ENCODE data around the gene CREB3L4.
"Not testable (repeated sequence)": the region's sequence is repeated elsewhere in the genome, so short reads cannot be mapped to it uniquely, and the experiment has no call there.

CREB3L4 gene

GRCh38 chr1:153960206-153960605 is 7.5 kb upstream of the CREB3L4 start:
- no peak for DNase-seq

GRCh38 chr1:153961421-153961820 is 6.3 kb upstream of the CREB3L4 start:
- no peak for DNase-seq

DNA sequence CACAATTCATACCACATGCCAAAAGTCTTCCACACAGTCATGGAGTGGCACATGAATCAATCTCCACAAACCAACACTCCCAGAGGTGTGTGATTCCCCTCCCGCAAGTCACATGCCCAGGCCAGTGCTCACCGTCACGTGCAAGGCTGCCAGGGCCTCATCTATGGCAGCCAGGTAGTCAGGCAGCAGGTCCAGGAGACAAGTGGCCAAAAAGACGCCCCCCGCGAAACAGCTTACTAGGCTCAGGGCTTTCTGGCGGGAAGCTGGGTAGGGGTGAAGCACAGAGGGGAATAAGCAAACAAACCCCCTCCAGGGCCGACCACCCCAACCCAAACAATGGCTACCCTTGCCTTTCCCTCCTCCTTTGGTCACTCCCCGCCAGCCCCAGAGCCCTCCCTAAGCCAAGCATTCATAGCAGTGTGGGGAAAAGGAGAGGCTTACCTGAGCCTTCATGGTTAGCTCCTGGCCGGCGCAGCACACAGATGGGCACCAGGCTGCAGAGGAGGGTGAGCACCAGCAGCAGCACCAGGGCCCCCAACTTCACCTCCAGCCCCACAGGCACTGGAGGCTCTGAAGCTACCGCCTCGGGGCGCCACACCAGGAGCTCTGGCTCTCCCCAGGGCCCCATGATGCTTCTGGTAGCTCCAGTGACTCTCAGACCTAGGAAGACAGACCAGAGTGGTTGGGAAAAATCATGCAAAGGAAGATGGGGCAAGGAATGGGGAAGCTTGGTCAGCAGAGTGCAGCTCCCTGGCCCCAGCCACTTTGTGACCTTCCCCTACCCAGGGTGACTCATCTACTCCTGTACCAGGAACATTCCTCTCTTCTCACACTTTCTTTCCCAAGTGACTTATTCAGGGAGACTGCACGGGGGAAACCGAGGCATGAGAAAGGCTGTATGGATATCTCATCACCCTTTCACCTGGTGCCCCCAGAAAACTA is 5.3 kb upstream of the CREB3L4 start:
- no peak for DNase-seq

- peak; percentile 99 for DNase-seq
Measured at GRCh38 chr1:153963030-153963849, 4.5 kb upstream of the CREB3L4 start, which contains the start of gene SLC39A1. SLC39A1 (minus strand) TSS chr1:153963537; CDS start chr1:153962715, 822 bp downstream.

DNA sequence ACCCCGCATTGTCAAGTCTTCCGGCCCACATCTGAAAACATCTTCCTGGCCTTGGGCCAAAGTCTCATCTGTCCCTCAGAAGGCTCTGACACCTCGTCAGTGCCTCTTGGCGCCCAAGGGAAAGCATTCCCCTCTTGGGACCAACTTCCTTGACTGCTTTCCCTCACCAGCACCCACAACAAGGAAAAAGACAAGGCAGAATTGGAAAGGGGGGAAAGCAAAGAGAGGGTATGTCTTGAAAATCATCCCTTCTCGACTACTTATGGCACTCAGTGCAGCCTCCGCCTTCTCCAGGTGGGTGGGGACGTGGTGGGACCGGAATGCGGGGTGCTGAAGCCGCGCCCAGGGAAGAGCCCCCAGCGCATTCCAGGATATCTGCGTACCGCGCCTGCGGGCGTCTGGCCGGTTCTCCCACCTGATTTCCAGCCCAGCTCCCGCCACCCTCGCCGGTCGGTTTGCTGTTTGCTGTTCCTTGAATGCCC is 3.8 kb upstream of the CREB3L4 start:
- DNase-seq: no peak

DNA sequence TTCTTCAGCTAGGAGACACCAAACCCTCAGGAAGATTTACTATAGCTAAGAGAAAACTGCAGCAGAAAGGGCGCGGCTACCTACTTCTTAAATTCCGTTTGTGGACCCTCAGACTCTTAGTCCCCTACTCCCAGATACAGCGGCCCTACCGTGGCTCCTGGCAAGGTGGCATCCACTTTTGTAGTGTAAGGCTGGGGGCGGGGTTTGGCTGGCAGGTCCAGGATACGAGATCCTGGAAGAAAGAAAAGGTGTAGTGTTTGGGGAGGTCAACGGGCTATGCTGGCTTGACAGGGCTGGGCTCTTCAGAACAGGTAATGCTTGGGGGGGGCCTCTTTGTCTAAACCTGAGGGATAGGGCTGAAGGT is 280 bp downstream of the CREB3L4 start:
- DNase-seq: no peak

GRCh38 chr1:153968408-153968807 is 706 bp downstream of the CREB3L4 start:
- DNase-seq: no peak

DNA sequence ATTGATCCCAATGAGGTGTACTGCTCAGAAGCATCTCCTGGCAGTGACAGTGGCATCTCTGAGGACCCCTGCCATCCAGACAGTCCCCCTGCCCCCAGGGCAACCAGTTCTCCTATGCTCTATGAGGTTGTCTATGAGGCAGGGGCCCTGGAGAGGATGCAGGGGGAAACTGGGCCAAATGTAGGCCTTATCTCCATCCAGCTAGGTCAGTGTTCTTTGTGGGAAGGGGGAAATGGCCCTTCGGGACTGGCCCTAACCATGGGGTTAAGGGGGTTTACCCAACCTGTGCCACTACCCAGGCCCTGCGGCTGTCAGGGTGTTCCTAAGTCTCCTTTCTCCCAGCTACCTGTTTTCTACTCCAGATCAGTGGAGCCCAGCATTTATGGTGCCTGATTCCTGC is 1.3 kb downstream of the CREB3L4 start:
- no peak for DNase-seq

- no peak for DNase-seq
Measured at GRCh38 chr1:153970346-153970745, 2.6 kb downstream of the CREB3L4 start.

DNA sequence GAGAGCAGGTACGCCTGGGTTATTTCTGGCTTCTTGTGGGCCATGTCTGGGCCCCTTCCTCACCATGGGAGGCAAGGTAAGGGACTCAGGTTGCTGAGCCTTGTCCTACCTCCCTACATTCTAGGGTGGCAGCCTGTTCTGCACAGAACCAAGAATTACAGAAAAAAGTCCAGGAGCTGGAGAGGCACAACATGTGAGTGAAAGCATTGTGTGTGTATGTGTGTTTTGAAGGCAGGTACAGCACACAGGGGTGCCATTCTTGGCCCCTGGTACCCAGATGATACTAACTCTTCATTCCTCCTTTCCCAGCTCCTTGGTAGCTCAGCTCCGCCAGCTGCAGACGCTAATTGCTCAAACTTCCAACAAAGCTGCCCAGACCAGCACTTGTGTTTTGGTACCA is 5.4 kb downstream of the CREB3L4 start:
- no peak for DNase-seq

- no peak for DNase-seq
Measured at GRCh38 chr1:153973525-153973924, 5.8 kb downstream of the CREB3L4 start.

DNA sequence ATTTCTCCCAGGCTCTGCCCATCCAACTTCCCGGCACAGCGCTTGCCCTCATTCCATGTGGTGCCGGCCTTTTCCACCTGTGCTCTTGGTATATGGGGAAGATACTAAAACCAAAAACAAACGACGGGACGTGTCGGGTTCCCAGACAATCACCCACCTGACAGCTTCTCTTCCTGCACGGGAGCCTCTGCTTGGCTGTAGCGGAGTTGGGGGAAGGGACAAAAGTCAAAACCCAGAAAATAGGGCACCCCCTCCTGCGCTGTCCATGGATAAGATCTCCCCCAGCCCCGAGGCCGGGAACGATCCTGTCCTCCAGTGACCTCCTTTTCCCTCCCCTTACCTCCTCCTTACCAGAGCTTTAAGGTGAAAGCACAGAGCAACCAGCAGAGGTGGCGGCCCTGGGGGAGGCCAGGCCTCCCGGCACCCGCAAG is 9.1 kb downstream of the CREB3L4 start:
- no peak for DNase-seq

- DNase-seq: peak; percentile 92
Measured at GRCh38 chr1:153977250-153978240, 9.8 kb downstream of the CREB3L4 start, which contains the start of gene JTB. JTB (minus strand) TSS chr1:153977674; CDS start chr1:153977252, 422 bp downstream.

GRCh38 chr1:153978274-153978909 is 10.7 kb downstream of the CREB3L4 start:
- DNase-seq: no peak

DNA sequence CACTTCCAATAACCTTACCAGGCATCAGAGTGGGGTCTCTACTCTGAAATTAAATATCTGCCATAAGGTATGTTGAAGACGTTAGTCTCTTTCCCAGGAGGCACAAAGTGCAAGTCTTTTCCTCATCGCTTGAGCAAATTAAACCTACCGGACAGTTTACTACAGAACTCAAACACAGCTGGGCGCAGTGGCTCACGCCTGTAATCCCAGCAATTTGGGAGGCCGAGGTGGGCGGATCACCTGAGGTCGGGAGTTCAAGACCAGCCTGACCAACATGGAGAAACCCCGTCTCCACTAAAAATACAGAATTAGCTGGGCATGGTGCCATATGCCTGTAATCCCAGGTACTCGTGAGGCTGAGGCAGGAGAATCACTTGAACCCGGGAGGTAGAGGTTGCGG is 11.4 kb downstream of the CREB3L4 start:
- DNase-seq: not testable (repeated sequence)

DNA sequence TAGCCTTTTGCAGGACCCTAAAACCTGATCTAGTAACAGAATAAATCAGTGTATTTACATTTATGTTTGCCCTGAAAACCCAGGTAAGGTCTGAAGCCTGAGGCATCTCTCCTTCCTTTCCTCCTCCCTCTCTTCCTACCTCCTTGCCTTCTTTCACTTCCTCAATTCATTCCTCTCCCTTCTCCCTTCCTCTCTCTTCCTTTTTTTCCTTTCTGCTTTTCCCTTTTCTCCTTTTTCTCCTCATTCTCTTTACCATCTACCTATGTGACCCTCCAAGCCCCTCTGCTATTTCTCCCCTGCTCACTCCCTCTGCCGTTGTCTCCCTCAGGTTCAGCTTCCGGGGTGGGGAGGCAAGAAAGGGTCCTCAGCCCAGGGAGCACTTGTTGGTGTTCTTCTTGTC is 14.0 kb downstream of the CREB3L4 start:
- not testable (repeated sequence) for DNase-seq

GRCh38 chr1:153984123-153984894 is 16.6 kb downstream of the CREB3L4 start:
- DNase-seq: no peak

- no peak for DNase-seq
Measured at GRCh38 chr1:153985341-153985912, 17.7 kb downstream of the CREB3L4 start.

DNA sequence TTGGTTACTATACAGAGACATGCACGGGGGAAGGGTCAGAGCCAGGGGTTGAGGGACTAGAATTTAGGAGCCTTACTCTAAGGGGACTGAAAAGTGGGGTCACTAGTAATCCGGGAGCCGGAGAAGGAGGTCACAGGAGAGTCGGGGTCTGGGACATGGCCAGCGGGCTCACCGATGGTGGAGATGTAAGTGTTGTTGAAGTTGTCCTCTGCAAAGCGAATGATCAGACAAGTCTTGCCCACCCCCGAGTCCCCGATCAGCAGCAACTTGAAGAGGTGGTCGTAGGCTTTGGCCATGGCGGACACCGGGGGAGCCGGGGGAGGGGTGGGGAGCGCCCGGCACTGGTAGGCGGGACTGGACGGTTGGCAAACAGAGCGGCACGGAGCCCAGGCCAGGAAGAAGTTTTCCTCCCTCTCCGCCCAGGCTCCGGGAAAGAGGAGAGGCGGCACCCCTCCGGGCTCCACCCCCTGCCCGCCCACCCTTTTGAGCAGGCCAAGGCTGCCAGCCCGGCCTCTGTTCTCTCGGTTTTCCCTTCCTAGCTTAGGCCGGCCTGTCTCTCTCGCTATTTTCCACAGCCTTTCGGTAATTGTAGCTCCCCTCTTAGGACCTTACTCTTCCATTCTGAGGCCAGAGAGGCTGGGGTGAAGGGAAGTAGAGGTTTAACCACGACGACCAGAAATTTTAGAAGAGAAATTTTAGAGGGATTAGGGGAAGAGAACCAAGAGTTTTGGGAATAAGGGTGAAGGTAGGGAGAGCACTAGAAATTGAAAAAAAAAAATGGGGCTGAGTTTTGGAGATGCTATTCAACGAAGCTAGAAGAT is 18.4 kb downstream of the CREB3L4 start, which contains the start of gene RAB13:
Gene RAB13 (minus strand): TSS at position 399 of the 821 bp plus-strand sequence. CDS start 103 bp downstream, at position 296.
- peak; percentile 70 for DNase-seq
